Forelimb muscle (tissue), 1 donor: ENCODE measurements around the gene ANKRD50. TPM values are rescaled to one million over a fixed set of nuclear protein-coding genes. Genes with fewer than 3 reads are reported as not detected.

Source experiments
- DNase-seq: peaks from one replicate; pipeline ENCODE4 v3.0.0-alpha.2; 2013; ENCODE audit warnings: low read depth
- polyA plus RNA-seq: library from polyadenylated mRNA; unstranded; fragments of 120-200 nt; gene quantifications from one replicate; pipeline ENCODE4 v1.2.1, GENCODE V29; 2013; ENCODE audit not compliant: insufficient read length

The ANKRD50 gene
- polyA plus RNA-seq, 1 donor: 61.7 TPM

GRCh38 chr4:124635331-124635730, 77.2 kb downstream of the ANKRD50 start:
- DNase-seq: no peak

- no peak for DNase-seq
Observed at GRCh38 chr4:124633285-124633941, 79.1 kb downstream of the ANKRD50 start.

GRCh38 chr4:124632439-124632838, 80.1 kb downstream of the ANKRD50 start:
- DNase-seq: no peak

GRCh38 chr4:124631760-124632159, 80.8 kb downstream of the ANKRD50 start:
- no peak for DNase-seq

- DNase-seq: no peak
Observed at GRCh38 chr4:124629681-124630080, 82.9 kb downstream of the ANKRD50 start.
